Liver (tissue), 9 donors: Measurements from ENCODE around the gene SDF4. TPM values are rescaled to one million over a fixed set of nuclear protein-coding genes. Genes with fewer than 3 reads are reported as not detected.

ENCODE experiments used
- DNase-seq: peaks from one replicate; pipeline ENCODE4 v3.0.0-alpha.2; 2017; ENCODE audit warnings: low spot score
- H3K27ac ChIP-seq, 2 donors: one replicate each; pipeline ENCODE4 v1.7.0; 2013; ENCODE audit warnings: inconsistent platforms in 2 of 2, low read length in 2 of 2, control low read depth in 1 of 2, low read depth in 1 of 2, mild to moderate bottlenecking in 1 of 2
- H3K27me3 ChIP-seq, 4 donors: one replicate each; pipeline versions ENCODE4 v1.6.1 to v1.7.0; 2013; ENCODE audit warnings: low read length in 3 of 4, inconsistent platforms in 1 of 4, mild to moderate bottlenecking in 1 of 4, moderate library complexity in 1 of 4; ENCODE audit not compliant: control insufficient read depth in 4 of 4, insufficient read depth in 4 of 4
- H3K36me3 ChIP-seq, 4 donors: one replicate each; pipeline versions ENCODE4 v1.6.1 to v1.7.0; 2013; ENCODE audit warnings: low read length in 3 of 4, mild to moderate bottlenecking in 3 of 4, low read depth in 1 of 4, moderate library complexity in 1 of 4; ENCODE audit not compliant: control insufficient read depth in 4 of 4, insufficient read depth in 3 of 4
- H3K4me1 ChIP-seq, 4 donors: one replicate each; pipeline versions ENCODE4 v1.6.1 to v1.7.0; 2013; ENCODE audit warnings: low read length in 3 of 4, mild to moderate bottlenecking in 3 of 4, moderate library complexity in 1 of 4; ENCODE audit not compliant: control insufficient read depth in 4 of 4, insufficient read depth in 4 of 4
- H3K4me3 ChIP-seq, 3 donors: one replicate each; pipeline versions ENCODE4 v1.6.1 to v1.7.0; 2013; ENCODE audit warnings: low read length in 3 of 3, control low read depth in 1 of 3, low read depth in 1 of 3, mild to moderate bottlenecking in 1 of 3
- H3K9ac ChIP-seq, 2 donors: one replicate each; pipeline ENCODE4 v1.7.0; 2013; ENCODE audit warnings: low read length in 2 of 2, mild to moderate bottlenecking in 2 of 2, moderate library complexity in 2 of 2, control low read depth in 1 of 2, low read depth in 1 of 2
- H3K9me3 ChIP-seq, 4 donors: one replicate each; pipeline versions ENCODE4 v1.6.1 to v1.7.0; 2013; ENCODE audit warnings: low read length in 3 of 4; ENCODE audit not compliant: control insufficient read depth in 4 of 4
- CTCF ChIP-seq: fragments of 150-350 bp; IDR thresholded peaks from 2 replicates; pipeline ENCODE4 v1.5.1; 2017; ENCODE audit warnings: improper control_type of control experiment, low read depth, low read length; ENCODE audit not compliant: missing input control
- EGR1 ChIP-seq, 2 donors: IDR thresholded peaks; 2 replicates each; pipeline ENCODE4 v1.6.1; 2016 to 2018; ENCODE audit warnings: antibody characterized with exemption in 2 of 2, low read depth in 2 of 2
- FOXA1 ChIP-seq: IDR thresholded peaks from 2 replicates; pipeline ENCODE4 v1.6.1; 2016; ENCODE audit warnings: antibody characterized with exemption
- GABPA ChIP-seq, 2 donors: IDR thresholded peaks in 1 of 2; conservative IDR thresholded peaks in 1 of 2; 2 replicates each; pipeline ENCODE4 v1.6.1; 2016; ENCODE audit warnings: antibody characterized with exemption in 2 of 2, mild to moderate bottlenecking in 1 of 2, moderate library complexity in 1 of 2
- HNF4A ChIP-seq, 2 donors: conservative IDR thresholded peaks; 2 replicates each; pipeline ENCODE4 v1.6.1; 2016; ENCODE audit warnings: antibody characterized with exemption in 2 of 2, mild to moderate bottlenecking in 2 of 2
- HNF4G ChIP-seq: IDR thresholded peaks from 2 replicates; pipeline ENCODE4 v1.6.1; 2016; ENCODE audit warnings: antibody characterized with exemption
- JUND ChIP-seq, 2 donors: IDR thresholded peaks; 2 replicates each; pipeline ENCODE4 v1.6.1; 2016; ENCODE audit warnings: antibody characterized with exemption in 2 of 2
- NR2F2 ChIP-seq: IDR thresholded peaks from 2 replicates; pipeline ENCODE4 v1.6.1; 2016; ENCODE audit warnings: antibody characterized with exemption
- REST ChIP-seq: IDR thresholded peaks from 2 replicates; pipeline ENCODE4 v1.6.1; 2016; ENCODE audit warnings: antibody characterized with exemption, mild to moderate bottlenecking
- SP1 ChIP-seq: IDR thresholded peaks from 2 replicates; pipeline ENCODE4 v1.6.1; 2018; ENCODE audit warnings: antibody characterized with exemption, mild to moderate bottlenecking
- TAF1 ChIP-seq: conservative IDR thresholded peaks from 2 replicates; pipeline ENCODE4 v1.6.1; 2016; ENCODE audit warnings: antibody characterized with exemption, mild to moderate bottlenecking
- YY1 ChIP-seq: IDR thresholded peaks from 2 replicates; pipeline ENCODE4 v1.6.1; 2016; ENCODE audit warnings: antibody characterized with exemption, mild to moderate bottlenecking
- ZBTB33 ChIP-seq: IDR thresholded peaks from 2 replicates; pipeline ENCODE4 v1.6.1; 2016; ENCODE audit warnings: antibody characterized with exemption
- WGBS: extraction: QIAGEN DNeasy Blood & Tissue Kit; methylation state at CpG from one replicate; pipeline ENCODE4 v1.1.7; 2013; 5-methylcytosine and 5-hydroxymethylcytosine counted together
- polyA plus RNA-seq, 2 donors: library from polyadenylated mRNA; stranded (reverse) in 1 of 2; unstranded in 1 of 2; fragments of 200-250 nt in 1 of 2; fragments of >200 nt in 1 of 2; fragmentation: Nextera tagmentation in 1 of 2; extraction: Ambion mirVana in 1 of 2; gene quantifications; one replicate each; pipeline versions ENCODE4 v1.2.1 to v1.2.3, GENCODE V29; 2013 to 2015
- total RNA-seq, 2 donors: library from RNA; depleted of rRNA; stranded (reverse); fragments of >200 nt; gene quantifications; one replicate each; pipeline ENCODE4 v1.2.3, GENCODE V29; 2014
- TF ChIP-seq, protein P1 (sequence below): IDR thresholded peaks from 2 replicates; pipeline ENCODE4 v1.6.1; 2016; ENCODE audit warnings: antibody characterized with exemption
- donor health status: healthy.
- donor health status: healthy.
- donor health status: healthy.
- donor health status: healthy.
- donor health status: healthy.

The SDF4 gene
- total and polyA plus RNA-seq, 4 donors: 48.7 to 180 (median 75.9) TPM

DNA sequence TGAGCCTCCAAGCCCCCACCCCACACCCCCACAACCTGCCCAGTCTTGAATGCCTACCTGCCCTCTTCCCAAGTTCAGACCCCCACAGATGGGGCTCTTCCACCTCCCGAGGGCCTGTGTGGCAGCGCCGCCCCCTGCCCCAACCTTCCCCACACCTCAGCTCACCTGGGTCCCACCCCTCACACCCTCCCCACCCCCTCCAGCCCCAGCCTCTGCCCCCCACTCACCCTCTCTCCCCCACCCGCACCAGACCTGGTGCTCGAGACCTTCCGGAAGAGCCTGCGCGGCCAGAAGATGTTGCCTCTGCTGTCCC, 34.7 kb downstream of the SDF4 start:
- H3K4me1 ChIP-seq: peaks cover 0 to 9% (median 0%) of the 10 kb centered on the region in 4 donors
- WGBS: 89% methylated on average over 8 of the region's 8 CpGs

DNA sequence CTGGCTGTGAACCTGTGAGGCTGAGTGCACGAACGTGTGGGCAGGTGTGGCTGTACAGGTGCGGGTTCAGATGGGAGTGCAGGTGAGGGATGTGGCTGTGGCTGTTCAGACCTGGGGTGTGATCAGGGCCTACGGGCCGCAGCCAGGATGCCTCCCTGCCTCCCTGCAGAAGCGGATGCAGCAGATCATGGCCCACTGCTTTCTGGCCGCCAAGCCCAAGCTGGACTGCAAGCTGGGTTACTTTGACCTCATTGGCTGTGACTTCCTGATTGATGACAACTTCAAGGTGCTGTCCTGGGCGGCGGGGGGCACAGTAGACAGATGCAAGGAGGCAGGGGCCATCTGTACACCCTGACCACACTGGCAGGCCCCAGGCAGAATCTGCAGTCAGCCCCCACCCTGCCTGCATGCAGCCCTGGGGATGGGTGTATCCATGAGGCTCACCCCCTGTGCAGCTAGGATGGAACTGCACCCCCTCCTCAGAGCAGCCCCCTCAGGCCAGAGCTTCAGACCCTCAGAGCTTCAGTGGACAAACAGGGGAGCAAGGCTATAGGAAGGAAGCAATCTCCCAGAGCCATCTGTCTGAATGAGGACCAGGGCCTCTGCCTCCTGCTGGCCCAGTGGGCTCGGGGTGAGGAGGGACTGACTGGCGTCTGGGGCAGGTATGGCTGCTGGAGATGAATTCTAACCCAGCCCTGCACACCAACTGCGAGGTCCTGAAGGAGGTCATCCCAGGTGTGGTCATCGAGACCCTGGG, 35.2 kb downstream of the SDF4 start:
- DNase-seq: no peak
- 86% methylated on average over 13 of the region's 13 CpGs for WGBS
- no peaks in the 10 kb centered on the region for H3K36me3 ChIP-seq
- no peak overlapping the region for H3K27ac ChIP-seq
- no peaks in the 10 kb centered on the region for H3K9me3 ChIP-seq
- peaks cover 0 to 9% (median 0%) of the 10 kb centered on the region in 4 donors for H3K4me1 ChIP-seq
- no peak overlapping the region for H3K4me3 ChIP-seq
- H3K27me3 ChIP-seq: no peaks in the 10 kb centered on the region
- no peak overlapping the region for H3K9ac ChIP-seq
- TF ChIP-seq, protein P1, sequence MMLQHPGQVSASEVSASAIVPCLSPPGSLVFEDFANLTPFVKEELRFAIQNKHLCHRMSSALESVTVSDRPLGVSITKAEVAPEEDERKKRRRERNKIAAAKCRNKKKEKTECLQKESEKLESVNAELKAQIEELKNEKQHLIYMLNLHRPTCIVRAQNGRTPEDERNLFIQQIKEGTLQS: no peak
- TF ChIP-seq JUND (IDR thresholded peaks at IDR 0.05): no peak
- no peak for TF ChIP-seq HNF4G
- TF ChIP-seq SP1: no peak
- no peak for TF ChIP-seq CTCF
- TF ChIP-seq ZBTB33: no peak
- no peak for TF ChIP-seq FOXA1
- TF ChIP-seq HNF4A (conservative IDR thresholded peaks at IDR 0.05): no peak
- no peak for TF ChIP-seq YY1
- no peak for TF ChIP-seq GABPA (IDR thresholded peaks at IDR 0.05 in 1 of 2, conservative IDR thresholded peaks at IDR 0.05 in 1 of 2)
- TF ChIP-seq EGR1 (IDR thresholded peaks at IDR 0.05; ENCODE audit: low read depth in 2 of 2): no peak
- TF ChIP-seq TAF1: no peak
- TF ChIP-seq NR2F2: no peak

More for the DNA sequence above, 34.7 kb downstream of the SDF4 start:
- no peak for TF ChIP-seq HNF4G
- TF ChIP-seq CTCF: no peak
- no peak for TF ChIP-seq REST
- TF ChIP-seq EGR1 (IDR thresholded peaks at IDR 0.05; ENCODE audit: low read depth in 2 of 2): no peak
- Histone ChIP-seq H3K9me3 (no peaks in the 10 kb centered on the region), H3K4me3 (no peak overlapping the region), H3K27ac (no peak overlapping the region), H3K9ac (no peak overlapping the region), H3K27me3 (no peaks in the 10 kb centered on the region), H3K36me3 (no peaks in the 10 kb centered on the region)
- DNase-seq: no peak
